Measurements from ENCODE around the gene LRP1B.

DNA sequence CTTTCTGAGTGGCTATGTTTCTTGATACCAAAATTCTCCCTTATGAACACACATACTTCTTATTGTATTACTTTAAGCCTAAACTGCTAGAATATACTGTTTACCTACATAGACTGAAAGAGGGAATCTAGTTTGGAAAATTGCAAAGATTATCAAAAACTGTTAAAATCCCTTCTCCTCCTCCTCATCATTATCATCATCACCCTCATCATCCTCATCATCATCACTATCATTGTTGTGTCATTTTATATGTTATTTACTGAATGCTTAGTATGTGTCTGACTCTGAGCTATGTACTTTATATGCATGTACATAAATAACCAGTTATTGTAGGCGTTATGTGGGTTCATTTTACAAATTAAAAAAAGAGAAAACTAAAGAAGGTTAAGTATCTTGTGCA, 19.6 kb upstream of the LRP1B start:
- no peak for TF ChIP-seq CTCF (IDR thresholded peaks at IDR 0.05)
- no peak for TF ChIP-seq POLR2A (IDR thresholded peaks at IDR 0.05)

Measured in right lobe of liver (tissue), 4 donors.